GM10266 (cell line): Measurements from ENCODE around the gene OGFR.

Source experiments
- DNase-seq: peaks from one replicate; pipeline ENCODE4 v3.0.0; 2012; ENCODE audit errors: extremely low spot score
- CTCF ChIP-seq: IDR thresholded peaks from 2 replicates; pipeline ENCODE4 v1.5.1; 2012; ENCODE audit warnings: mild to moderate bottlenecking, low read depth; ENCODE audit not compliant: control insufficient read depth, insufficient read depth; ENCODE audit errors: missing control alignments

Gene OGFR

GRCh38 chr20:62826646-62827310 is 22.1 kb downstream of the OGFR start:
- no peak for DNase-seq
- TF ChIP-seq CTCF = no peak

- DNase-seq = no peak
- no peak for TF ChIP-seq CTCF
Measured at GRCh38 chr20:62827311-62828038, 22.8 kb downstream of the OGFR start.

DNA sequence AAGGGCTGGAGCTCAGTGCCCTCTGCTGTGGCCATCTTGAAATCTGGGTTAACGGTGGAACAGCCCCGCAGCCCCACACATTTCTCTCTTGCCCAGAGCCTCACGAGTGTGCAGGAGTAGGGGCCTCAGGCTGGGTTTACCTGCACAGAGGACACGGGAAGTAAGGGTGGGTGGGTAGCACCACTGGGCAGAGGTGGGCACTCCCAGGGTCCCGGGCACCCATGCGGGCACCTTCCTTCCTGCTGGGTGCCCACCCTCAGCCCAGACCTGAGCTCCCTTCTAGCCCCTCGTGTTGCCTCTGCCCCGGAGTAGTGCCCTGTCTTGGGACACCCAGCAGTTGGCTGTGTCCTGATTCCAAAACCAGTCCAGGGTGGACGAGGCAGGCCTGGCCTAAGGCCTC is 23.4 kb downstream of the OGFR start:
- TF ChIP-seq CTCF = no peak
- DNase-seq = peak; percentile 16

GRCh38 chr20:62828511-62829230 is 24.0 kb downstream of the OGFR start:
- no peak for DNase-seq

DNA sequence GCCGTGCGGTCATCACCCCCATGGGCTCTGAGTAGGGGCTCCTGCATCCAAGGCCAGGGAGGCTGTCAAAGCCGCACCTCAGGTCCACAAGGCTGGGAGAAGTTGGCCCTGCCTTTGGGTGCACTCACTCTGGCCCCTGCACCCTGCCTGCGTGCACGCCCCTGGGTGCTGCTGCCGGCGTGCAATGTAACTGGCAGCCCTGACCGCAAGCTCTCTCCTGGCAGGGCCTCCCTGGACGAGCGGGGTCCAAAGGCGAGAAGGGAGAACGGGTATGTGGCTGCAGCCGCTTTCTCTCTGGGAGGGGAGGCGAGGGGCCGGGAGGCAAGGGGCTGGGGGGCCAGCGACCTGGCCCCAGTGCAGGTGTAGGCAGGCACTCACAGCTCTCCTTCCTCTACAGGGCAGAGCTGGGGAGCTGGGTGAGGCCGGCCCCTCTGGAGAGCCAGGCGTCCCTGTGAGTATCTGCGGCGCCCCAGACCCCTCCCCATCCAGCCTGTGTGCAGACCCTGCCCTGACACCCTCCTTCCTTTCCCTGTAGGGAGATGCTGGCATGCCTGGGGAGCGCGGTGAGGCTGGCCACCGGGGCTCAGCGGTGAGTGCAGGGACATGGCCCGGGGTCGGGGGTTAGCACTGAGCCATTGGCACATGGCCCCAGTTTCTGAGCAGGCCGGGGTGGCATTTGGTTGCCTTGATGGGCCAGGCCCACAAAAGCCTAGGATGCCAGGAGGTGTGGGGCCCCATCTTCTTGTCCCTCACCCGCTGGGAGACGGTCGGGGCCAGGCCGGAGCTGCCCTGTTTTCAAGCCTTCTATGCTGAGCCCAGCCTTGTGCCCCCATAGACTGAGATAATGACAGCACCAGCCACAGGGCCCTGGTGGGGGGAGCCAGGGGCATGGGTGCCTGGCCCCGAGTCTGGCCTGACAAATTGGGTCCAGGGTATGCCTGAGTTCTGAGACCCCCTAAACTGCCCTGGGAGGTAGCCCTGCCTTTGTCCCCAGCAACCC is 24.9 kb downstream of the OGFR start:
- TF ChIP-seq CTCF = no peak
- DNase-seq = no peak

More at GRCh38 chr20:62828511-62829230, 24.0 kb downstream of the OGFR start:
- no peak for TF ChIP-seq CTCF

DNA sequence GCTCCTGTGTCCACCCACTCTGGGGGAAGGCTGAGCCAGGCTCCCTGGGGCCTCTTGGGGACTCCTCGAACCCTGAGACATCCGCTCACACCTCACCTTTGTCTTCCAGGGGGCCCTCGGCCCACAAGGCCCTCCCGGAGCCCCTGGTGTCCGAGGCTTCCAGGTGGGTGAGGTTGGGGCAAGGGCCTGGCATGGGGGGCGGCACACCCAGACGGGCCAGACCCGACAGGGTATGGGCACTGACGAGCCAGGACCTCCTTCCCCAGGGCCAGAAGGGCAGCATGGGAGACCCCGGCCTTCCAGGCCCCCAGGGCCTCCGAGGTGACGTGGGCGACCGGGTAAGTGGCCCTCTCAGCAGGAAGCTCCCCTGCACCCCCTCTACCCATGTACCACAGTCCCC is 25.6 kb downstream of the OGFR start:
- TF ChIP-seq CTCF = no peak
- DNase-seq = no peak
